HepG2 (cell line): ENCODE results near the gene DEFB124. TPM values are rescaled to one million over a fixed set of nuclear protein-coding genes. Genes with fewer than 3 reads are reported as not detected.

ENCODE experiments used
- CEBPB ChIP-seq: IDR thresholded peaks from 2 replicates; pipeline ENCODE4 v1.6.1; 2011; ENCODE audit warnings: low read depth, low read length, improper control_type of control experiment, borderline replicate concordance
- DMTF1 ChIP-seq: sonication (generic); formaldehyde crosslinking; IDR thresholded peaks from 2 replicates; pipeline ENCODE4 v1.4.0; 2020; ENCODE audit warnings: mild to moderate bottlenecking, missing genetic modification reagents
- EHMT2 ChIP-seq: fragments of 200-600 bp; sonication (generic); IDR thresholded peaks from 2 replicates; pipeline ENCODE4 v1.7.0; 2017; ENCODE audit warnings: antibody characterized with exemption, low read depth, low read length, borderline replicate concordance
- ETV5 ChIP-seq: IDR thresholded peaks from 2 replicates; pipeline ENCODE4 v1.6.1; 2018; ENCODE audit warnings: missing biosample characterization, missing genetic modification reagents, inconsistent platforms, borderline replicate concordance
- NR0B2 ChIP-seq: sonication (generic); formaldehyde crosslinking; IDR thresholded peaks from 2 replicates; pipeline ENCODE4 v1.4.0; 2020; ENCODE audit warnings: mild to moderate bottlenecking, missing genetic modification reagents
- PREB ChIP-seq: sonication (generic); formaldehyde crosslinking; IDR thresholded peaks from 2 replicates; pipeline ENCODE4 v1.4.0; 2020; ENCODE audit warnings: missing genetic modification reagents
- RXRB ChIP-seq: IDR thresholded peaks from 2 replicates; pipeline ENCODE4 v1.6.1; 2016; ENCODE audit warnings: borderline replicate concordance, missing genetic modification reagents, missing compliant biosample characterization
- SKI ChIP-seq: fragments of 450-650 bp; IDR thresholded peaks from one replicate; pipeline ENCODE4 v1.6.1; 2018; ENCODE audit warnings: mild to moderate bottlenecking; ENCODE audit not compliant: partially characterized antibody
- SMYD3 ChIP-seq: sonication (generic); formaldehyde crosslinking; IDR thresholded peaks from 2 replicates; pipeline ENCODE4 v1.8.1; 2023; ENCODE audit warnings: mild to moderate bottlenecking, missing genetic modification reagents
- TBL1XR1 ChIP-seq: fragments of 150-350 bp; IDR thresholded peaks from 2 replicates; pipeline ENCODE4 v1.6.1; 2014; ENCODE audit warnings: borderline replicate concordance, low read length; ENCODE audit not compliant: partially characterized antibody
- THAP7 ChIP-seq: sonication (generic); formaldehyde crosslinking; IDR thresholded peaks from 2 replicates; pipeline ENCODE4 v1.8.1; 2023; ENCODE audit warnings: mild to moderate bottlenecking, missing genetic modification reagents
- ZBTB8A ChIP-seq: sonication (generic); formaldehyde crosslinking; IDR thresholded peaks from 2 replicates; pipeline ENCODE4 v1.4.0; 2020; ENCODE audit warnings: mild to moderate bottlenecking, low read depth, missing genetic modification reagents, borderline replicate concordance
- ZC3H4 ChIP-seq: sonication (generic); formaldehyde crosslinking; IDR thresholded peaks from 2 replicates; pipeline ENCODE4 v1.4.0; 2020; ENCODE audit warnings: missing genetic modification reagents, borderline replicate concordance
- ZFP41 ChIP-seq: sonication (generic); formaldehyde crosslinking; IDR thresholded peaks from 2 replicates; pipeline ENCODE4 v1.4.0; 2020; ENCODE audit warnings: mild to moderate bottlenecking, missing genetic modification reagents, borderline replicate concordance
- ZNF260 ChIP-seq: sonication (generic); formaldehyde crosslinking; IDR thresholded peaks from 2 replicates; pipeline ENCODE4 v1.4.0; 2020; ENCODE audit warnings: missing genetic modification reagents, low read depth, mild to moderate bottlenecking, borderline replicate concordance
- ZNF446 ChIP-seq: sonication (generic); formaldehyde crosslinking; IDR thresholded peaks from 2 replicates; pipeline ENCODE4 v1.5.0; 2020; ENCODE audit warnings: mild to moderate bottlenecking, missing genetic modification reagents
- ZNF605 ChIP-seq: sonication (generic); formaldehyde crosslinking; IDR thresholded peaks from 2 replicates; pipeline ENCODE4 v1.8.0; 2022; ENCODE audit warnings: mild to moderate bottlenecking, missing genetic modification reagents
- ZNF614 ChIP-seq: IDR thresholded peaks from 2 replicates; pipeline ENCODE4 v1.6.1; 2018; ENCODE audit warnings: missing biosample characterization, missing genetic modification reagents, inconsistent platforms, borderline replicate concordance
- ZNF710 ChIP-seq: sonication (generic); formaldehyde crosslinking; IDR thresholded peaks from 2 replicates; pipeline ENCODE4 v1.5.0; 2020; ENCODE audit warnings: mild to moderate bottlenecking, missing genetic modification reagents, borderline replicate concordance
- ZNF724P ChIP-seq: sonication (generic); formaldehyde crosslinking; IDR thresholded peaks from 2 replicates; pipeline ENCODE4 v1.8.0; 2022; ENCODE audit warnings: missing genetic modification reagents, borderline replicate concordance
- ZSCAN31 ChIP-seq: sonication (generic); formaldehyde crosslinking; IDR thresholded peaks from 2 replicates; pipeline ENCODE4 v1.5.0; 2020; ENCODE audit warnings: low read depth, mild to moderate bottlenecking, missing genetic modification reagents
- polyA plus RNA-seq, 8 experiments: library from polyadenylated mRNA; depleted of rRNA in 3 of 8; stranded (reverse) in 7 of 8; unstranded in 1 of 8; fragments of >200 nt; fragmentation: Illumina TruSeq in 4 of 8; extraction: Trizol in 4 of 8; gene quantifications; 2 replicates each; pipeline versions ENCODE4 v1.2.1 to v1.2.3, GENCODE V29; 2011 to 2016; ENCODE audit warnings: low read depth in 4 of 8, missing spikeins in 1 of 8, mixed read lengths in 1 of 8; ENCODE audit not compliant: insufficient read depth in 1 of 8
- total RNA-seq, 5 experiments: library from RNA; depleted of rRNA; stranded (reverse); fragments of >200 nt; fragmentation: Illumina TruSeq; extraction: Trizol; gene quantifications; 2 replicates each; pipeline ENCODE4 v1.2.3, GENCODE V29; 2016; ENCODE audit warnings: low read depth in 1 of 5

The DEFB124 gene
- total and polyA plus RNA-seq, 2 of the 13 experiments (the other 11 are each of a cell fraction or from before 2014, with no cell fraction given): not detected

- TF ChIP-seq DMTF1 (CRISPR knock-in tag): no peak
- TF ChIP-seq PREB: 0 out of 2 replicates have a peak, but pooled peaks have one; percentile 34
- TF ChIP-seq NR0B2 (CRISPR knock-in tag): peak; percentile 94
- no peak for TF ChIP-seq EHMT2
- peak; percentile 87 for TF ChIP-seq ZNF605 (CRISPR knock-in tag)
- TF ChIP-seq ZC3H4 (CRISPR knock-in tag): 0 out of 2 replicates have a peak, but pooled peaks have one; percentile 36
- peak; percentile 38 for TF ChIP-seq TBL1XR1
- TF ChIP-seq ZNF710 (CRISPR knock-in tag): peak; percentile 73; the same call in 1 of the 2 replicates
- TF ChIP-seq THAP7 (CRISPR knock-in tag): peak; percentile 61
- peak; percentile 23; the same call in 1 of the 2 replicates for TF ChIP-seq ZFP41 (CRISPR knock-in tag)
- peak; percentile 60; the same call in 1 of the 2 replicates for TF ChIP-seq ZBTB8A (CRISPR knock-in tag)
- no peak for TF ChIP-seq ZNF724P (CRISPR knock-in tag)
- TF ChIP-seq ETV5 (CRISPR knock-in tag): peak; percentile 82
- TF ChIP-seq ZNF446 (CRISPR knock-in tag): peak; percentile 90
- TF ChIP-seq SMYD3 (CRISPR knock-in tag): no peak
- peak; percentile 99 for TF ChIP-seq ZSCAN31 (CRISPR knock-in tag)
- TF ChIP-seq ZNF260 (CRISPR knock-in tag): no peak
- peak; percentile 64 for TF ChIP-seq SKI
- TF ChIP-seq ZNF614 (CRISPR knock-in tag): no peak; the same call in 1 of the 2 replicates
- no peak for TF ChIP-seq CEBPB
- peak; percentile 31; the same call in 1 of the 2 replicates for TF ChIP-seq RXRB (CRISPR knock-in tag)
Observed at GRCh38 chr20:31514154-31515071, 39.5 kb upstream of the DEFB124 start, which contains the start of gene HM13 (continued).
